ENCODE results near the gene TPST1. TPM values are rescaled to one million over a fixed set of nuclear protein-coding genes. Genes with fewer than 3 reads are reported as not detected.

TPST1 gene
- total and polyA plus RNA-seq, 2 experiments from 2014 or later, result 21.1 to 24.8 TPM

GRCh38 chr7:66344166-66344565 lies 139.0 kb downstream of the TPST1 start:
- TF ChIP-seq CTCF (IDR thresholded peaks at IDR 0.05; ENCODE audit: low read depth, low read length), result no peak
- H3K4me1 ChIP-seq (ENCODE audit: low read depth), result no peaks in the 10 kb centered on the region
- no peak overlapping the region for H3K4me3 ChIP-seq
- H3K9me3 ChIP-seq (ENCODE audit: low read depth), result no peaks in the 10 kb centered on the region
- no peaks in the 10 kb centered on the region for H3K27me3 ChIP-seq
- H3K27ac ChIP-seq, result no peak overlapping the region
- H3K36me3 ChIP-seq, result no peaks in the 10 kb centered on the region
- peak in 1 of 2 donors; percentile 87 for DNase-seq (ENCODE audit: low read depth in 1 of 2, low spot score in 1 of 2)

DNA sequence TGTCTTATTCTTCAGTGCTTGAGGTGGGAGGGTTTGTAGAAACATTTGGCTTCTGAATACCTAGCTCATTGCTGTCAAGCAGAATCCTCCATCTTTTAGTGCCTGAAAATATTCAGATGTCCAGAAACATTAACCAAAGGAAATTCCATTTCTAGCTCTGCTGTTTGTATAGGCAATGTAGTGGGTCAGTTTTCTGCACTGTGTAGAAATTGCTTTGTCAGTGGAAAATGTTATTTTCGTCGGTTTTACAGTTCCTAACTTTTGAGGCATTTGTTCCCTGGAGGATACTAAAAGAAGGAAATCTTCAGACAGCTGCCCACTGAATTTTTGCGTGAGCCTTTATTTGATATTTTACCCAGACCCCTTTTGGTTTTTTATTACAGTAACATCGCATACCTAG lies 143.4 kb downstream of the TPST1 start:
- Histone ChIP-seq H3K27me3 (no peaks in the 10 kb centered on the region), H3K4me3 (no peak overlapping the region), H3K9me3 (ENCODE audit: low read depth) (no peaks in the 10 kb centered on the region), H3K4me1 (ENCODE audit: low read depth) (no peaks in the 10 kb centered on the region), H3K36me3 (no peaks in the 10 kb centered on the region), H3K27ac (no peak overlapping the region)
- DNase-seq (ENCODE audit: low read depth in 1 of 2, low spot score in 1 of 2), result peak in 1 of 2 donors; percentile 54
- TF ChIP-seq CTCF (IDR thresholded peaks at IDR 0.05; ENCODE audit: low read depth, low read length), result no peak

DNA sequence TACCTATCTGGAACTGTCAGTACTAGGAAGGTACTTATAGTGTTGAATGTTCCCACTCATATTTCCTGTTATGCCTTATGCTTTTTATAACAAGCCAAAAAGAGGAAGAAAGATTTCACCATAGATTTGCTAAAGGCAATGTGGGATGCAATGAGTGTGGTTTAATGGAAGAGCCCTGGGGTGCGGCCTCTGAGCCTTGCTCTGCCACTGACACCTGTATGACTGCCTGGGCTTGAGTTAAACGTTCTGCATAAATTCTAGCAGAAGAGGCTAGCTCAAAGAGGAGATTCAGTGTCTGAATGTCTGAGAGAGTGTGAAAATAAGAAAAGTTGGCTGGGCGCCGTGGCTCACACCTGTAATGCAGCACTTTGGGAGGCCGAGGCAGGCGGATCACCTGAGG lies 143.8 kb downstream of the TPST1 start:
- H3K27ac ChIP-seq, result no peak overlapping the region

GRCh38 chr7:66352071-66352470 lies 146.9 kb downstream of the TPST1 start:
- no peak for TF ChIP-seq CTCF (IDR thresholded peaks at IDR 0.05; ENCODE audit: low read depth, low read length)
- Histone ChIP-seq H3K36me3 (no peaks in the 10 kb centered on the region), H3K4me1 (ENCODE audit: low read depth) (no peaks in the 10 kb centered on the region), H3K9me3 (ENCODE audit: low read depth) (no peaks in the 10 kb centered on the region), H3K4me3 (no peak overlapping the region), H3K27me3 (no peaks in the 10 kb centered on the region), H3K27ac (no peak overlapping the region)
- peak in 1 of 2 donors; percentile 26 for DNase-seq (ENCODE audit: low read depth in 1 of 2, low spot score in 1 of 2)

More for the DNA sequence above, 143.8 kb downstream of the TPST1 start:
- Histone ChIP-seq H3K27me3 (no peaks in the 10 kb centered on the region), H3K4me1 (ENCODE audit: low read depth) (no peaks in the 10 kb centered on the region), H3K9me3 (ENCODE audit: low read depth) (no peaks in the 10 kb centered on the region), H3K4me3 (no peak overlapping the region), H3K36me3 (no peaks in the 10 kb centered on the region)
- no peak for DNase-seq (ENCODE audit: low read depth in 1 of 2, low spot score in 1 of 2)
- no peak for TF ChIP-seq CTCF (IDR thresholded peaks at IDR 0.05; ENCODE audit: low read depth, low read length)

DNA sequence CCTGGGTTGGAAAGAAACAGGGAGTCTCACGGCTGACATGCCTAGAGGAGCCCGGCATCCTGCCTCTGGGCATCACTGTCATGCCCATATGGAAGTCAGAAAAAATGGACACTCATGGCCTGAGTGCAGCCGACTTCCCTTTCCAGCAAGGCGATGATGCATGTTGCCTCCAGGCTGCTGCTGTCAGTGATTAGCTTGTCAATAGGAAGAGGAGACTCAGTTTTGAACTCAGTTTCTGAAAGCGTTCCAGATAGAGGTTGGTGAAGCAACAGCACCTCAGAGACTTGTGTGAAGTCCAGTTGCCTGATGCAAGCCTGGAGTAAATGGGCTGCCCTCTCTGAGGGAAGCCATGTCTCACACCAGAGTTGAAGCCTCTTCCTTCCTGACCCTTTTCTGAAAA lies 148.4 kb downstream of the TPST1 start:
- no peak overlapping the region for H3K27ac ChIP-seq
- no peaks in the 10 kb centered on the region for H3K4me1 ChIP-seq (ENCODE audit: low read depth)
- DNase-seq (ENCODE audit: low read depth in 1 of 2, low spot score in 1 of 2), result peak in 1 of 2 donors; percentile 92
- no peak overlapping the region for H3K4me3 ChIP-seq
- no peak for TF ChIP-seq CTCF (IDR thresholded peaks at IDR 0.05; ENCODE audit: low read depth, low read length)
- H3K36me3 ChIP-seq, result no peaks in the 10 kb centered on the region
- no peaks in the 10 kb centered on the region for H3K27me3 ChIP-seq
- H3K9me3 ChIP-seq (ENCODE audit: low read depth), result no peaks in the 10 kb centered on the region

DNA sequence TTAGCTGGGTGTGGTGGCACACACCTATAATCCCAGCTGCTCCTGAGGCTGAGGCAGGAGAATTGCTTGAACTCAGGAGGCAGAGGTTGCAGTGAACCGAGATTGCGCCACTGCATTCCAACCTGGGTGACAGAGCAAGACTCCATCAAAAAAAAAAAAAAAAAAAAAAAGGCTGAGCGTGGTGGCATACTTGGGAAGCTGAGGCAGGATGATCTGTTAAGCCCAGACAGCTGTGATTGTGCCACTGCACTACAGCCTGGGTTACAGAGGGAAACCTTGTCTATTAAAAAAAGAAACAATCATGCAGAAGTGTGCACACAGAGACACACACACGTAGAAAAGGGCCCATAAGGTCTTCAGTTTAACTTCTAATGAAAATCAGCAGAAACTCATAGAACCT lies 150.6 kb downstream of the TPST1 start:
- Histone ChIP-seq H3K9me3 (ENCODE audit: low read depth) (no peaks in the 10 kb centered on the region), H3K4me1 (ENCODE audit: low read depth) (no peaks in the 10 kb centered on the region), H3K27me3 (no peaks in the 10 kb centered on the region), H3K27ac (no peak overlapping the region), H3K36me3 (no peaks in the 10 kb centered on the region), H3K4me3 (no peak overlapping the region)
- peak in 1 of 2 donors; percentile 27 for DNase-seq (ENCODE audit: low read depth in 1 of 2, low spot score in 1 of 2)
- no peak for TF ChIP-seq CTCF (IDR thresholded peaks at IDR 0.05; ENCODE audit: low read depth, low read length)

Data from cardiac muscle cell (in vitro differentiated cells and primary cell).